Lower leg skin (tissue), 3 donors: ENCODE measurements around the gene HMGXB4.

ENCODE experiments used
- CTCF ChIP-seq, 3 donors: fragments of 450-650 bp; IDR thresholded peaks; one replicate each; pipeline ENCODE4 v1.5.1; 2016; ENCODE audit warnings: antibody characterized with exemption in 3 of 3, mild to moderate bottlenecking in 3 of 3, moderate library complexity in 2 of 3
- POLR2A ChIP-seq, 2 donors: fragments of 450-650 bp; IDR thresholded peaks; one replicate each; pipeline ENCODE4 v1.6.1; 2016 to 2017; ENCODE audit warnings: antibody characterized with exemption in 2 of 2, mild to moderate bottlenecking in 1 of 2, moderate library complexity in 1 of 2

GRCh38 chr22:35319244-35319985 lies 62.1 kb downstream of the HMGXB4 start:
- TF ChIP-seq CTCF (IDR thresholded peaks at IDR 0.05): no peak
- TF ChIP-seq POLR2A (IDR thresholded peaks at IDR 0.05): no peak
